GM21737 (cell line): ENCODE data around the gene C3orf49.

Experiments used
- ATAC-seq: cut with Tn5 transposase; IDR thresholded peaks from one replicate; pipeline ENCODE4 v1.9.1; 2021; ENCODE audit warnings: mild to moderate bottlenecking, moderate library complexity; ENCODE audit not compliant: unreplicated experiment

The C3orf49 gene

DNA sequence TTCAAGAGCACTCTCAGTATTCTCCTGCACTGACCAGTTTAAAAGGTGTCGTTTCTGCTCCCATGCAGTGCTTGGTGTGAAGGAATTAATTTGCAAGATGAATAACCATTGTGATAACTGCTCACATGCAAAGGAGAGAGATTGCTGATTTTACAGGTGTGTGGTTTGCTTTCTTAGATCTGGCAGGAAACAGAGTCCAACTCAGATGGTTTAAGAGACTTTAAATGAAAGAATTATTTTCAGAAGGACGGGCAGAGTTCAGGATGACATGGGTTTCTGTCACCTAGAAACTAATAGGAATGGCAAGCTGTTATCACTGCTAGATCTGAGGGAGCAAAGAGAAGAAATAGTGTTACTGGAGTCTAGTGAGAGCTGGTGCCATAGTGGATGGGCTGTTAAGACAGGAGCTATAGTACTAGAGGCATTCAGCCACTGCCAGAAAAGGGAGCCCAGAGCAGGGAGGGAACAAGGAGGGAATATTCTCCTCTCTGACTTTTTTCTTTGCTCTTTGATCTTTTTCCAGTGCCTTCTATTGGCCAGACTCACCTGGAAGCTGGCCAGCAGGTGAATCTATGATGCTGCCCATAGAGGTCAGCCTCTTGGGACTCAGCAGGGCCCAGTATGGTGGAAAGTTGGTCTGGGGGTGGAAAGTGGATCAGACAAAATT is 59.4 kb downstream of the C3orf49 start:
- no peak for ATAC-seq

DNA sequence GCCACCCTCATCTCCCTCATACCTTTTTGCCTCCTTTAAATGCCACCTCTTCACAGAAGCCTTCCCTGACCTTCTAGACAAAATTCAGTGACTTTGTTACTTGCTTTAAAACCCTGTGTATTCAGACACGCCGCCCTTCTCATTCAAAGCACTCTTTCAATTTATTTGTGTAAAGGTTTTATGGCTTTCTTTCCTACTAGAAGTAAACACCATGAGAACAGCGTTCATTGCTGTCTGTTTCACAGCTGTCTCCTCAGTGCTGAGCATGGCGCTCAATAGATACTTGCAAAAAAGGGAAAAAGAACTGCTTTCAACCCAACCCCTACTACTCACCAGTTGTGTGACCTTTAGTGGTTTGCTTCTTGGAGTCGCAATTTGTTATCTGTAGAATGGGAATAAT is 61.6 kb downstream of the C3orf49 start:
- no peak for ATAC-seq

DNA sequence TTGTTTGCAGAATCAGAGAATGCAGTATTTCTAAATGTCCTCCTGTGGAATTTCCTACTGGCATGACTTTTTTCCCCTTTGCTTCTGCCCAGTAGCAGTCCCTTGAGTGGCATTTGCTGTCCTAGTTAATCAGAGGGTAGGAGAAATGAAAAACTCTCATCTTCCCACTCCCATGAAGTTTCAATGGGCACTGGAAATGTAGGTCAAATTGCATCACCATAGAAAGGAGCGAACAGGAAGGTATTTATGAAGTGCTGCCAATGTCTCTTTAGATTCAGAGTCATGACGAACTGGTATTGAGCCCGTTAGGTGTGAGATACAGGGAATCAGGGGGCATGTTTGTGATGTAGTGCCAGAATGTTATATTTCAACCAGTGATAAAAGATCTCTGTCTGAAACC is 67.8 kb downstream of the C3orf49 start:
- no peak for ATAC-seq

DNA sequence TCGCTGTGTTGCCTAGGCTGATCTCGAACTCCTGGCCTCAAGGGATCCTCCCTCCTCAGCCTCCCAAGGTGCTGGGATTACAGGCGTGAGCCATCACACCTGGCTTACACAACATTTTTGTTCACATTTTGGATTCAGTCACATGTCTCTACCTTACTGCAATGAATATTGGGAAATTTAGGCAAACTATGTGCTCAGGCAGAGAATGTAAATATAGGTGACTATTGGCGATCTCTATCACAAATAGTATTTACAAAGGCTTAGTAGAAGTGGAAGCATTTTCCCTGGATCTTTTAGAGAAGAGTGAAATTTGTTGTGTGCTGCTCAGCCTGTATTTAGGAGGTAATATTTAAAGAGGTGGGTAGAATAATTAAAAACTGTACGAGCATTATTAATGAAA is 72.4 kb downstream of the C3orf49 start:
- no peak for ATAC-seq

DNA sequence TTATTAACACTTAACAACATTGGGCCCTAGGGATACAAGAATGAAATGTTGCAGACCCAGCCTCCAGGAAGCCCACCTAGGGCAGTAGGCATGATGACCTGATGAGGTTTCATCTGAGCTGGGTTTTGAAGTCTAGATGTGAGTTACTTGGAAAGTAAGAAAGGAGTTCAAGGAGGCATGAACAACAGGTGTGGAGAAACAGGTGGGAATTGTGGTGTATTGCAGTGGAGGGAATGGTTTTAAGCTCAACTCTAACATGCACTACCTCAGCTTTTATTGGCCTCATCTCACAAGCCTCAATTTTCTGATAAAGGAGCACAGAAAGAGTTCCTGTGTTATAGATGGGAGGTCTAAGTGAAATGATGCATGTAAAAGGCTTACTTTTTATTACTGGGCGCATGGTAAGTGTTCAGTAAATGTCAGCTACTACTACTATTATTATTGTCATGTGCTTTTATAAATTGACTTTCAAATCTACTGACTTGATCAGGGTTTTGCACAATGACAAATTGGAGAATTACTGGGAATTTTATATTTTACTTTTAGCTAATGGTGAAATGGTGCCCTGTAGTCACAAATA is 73.8 kb downstream of the C3orf49 start:
- ATAC-seq: no peak

DNA sequence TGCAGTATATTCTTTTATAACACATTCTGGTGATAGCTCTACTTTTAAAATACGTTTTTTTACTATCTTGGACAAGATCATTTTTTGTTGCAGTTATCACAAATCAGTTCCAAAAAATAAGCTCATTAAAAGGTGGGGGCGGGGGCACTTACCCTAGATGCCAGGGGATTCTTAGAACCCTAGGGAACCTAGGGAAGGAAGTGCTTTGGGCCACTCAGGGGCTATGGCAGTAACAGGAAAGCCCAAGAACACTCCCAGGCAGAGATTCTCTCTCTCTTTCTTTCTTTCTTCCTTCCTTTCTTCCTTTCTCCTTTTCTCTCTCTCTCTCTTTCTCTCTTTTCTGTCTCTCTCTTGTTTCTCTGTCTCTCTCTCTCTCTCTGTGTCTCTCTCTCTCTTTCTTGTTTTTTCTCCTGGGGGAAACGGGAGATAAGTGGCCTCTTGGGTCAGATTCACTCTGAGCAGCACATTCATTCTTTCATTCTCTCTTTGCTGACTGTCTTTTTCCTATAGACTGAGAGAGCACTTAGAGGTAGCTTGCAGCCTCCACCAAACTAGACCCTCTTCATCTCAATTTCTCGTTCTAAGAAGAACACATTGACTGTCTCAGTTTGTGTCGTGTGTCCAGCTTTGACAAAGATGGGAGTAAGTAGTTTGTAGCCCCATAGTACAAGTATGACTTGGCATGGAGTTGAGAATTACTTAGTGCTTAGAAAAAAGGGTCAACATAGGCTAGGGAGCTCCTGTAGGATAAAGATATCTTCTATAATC is 76.5 kb downstream of the C3orf49 start:
- no peak for ATAC-seq

DNA sequence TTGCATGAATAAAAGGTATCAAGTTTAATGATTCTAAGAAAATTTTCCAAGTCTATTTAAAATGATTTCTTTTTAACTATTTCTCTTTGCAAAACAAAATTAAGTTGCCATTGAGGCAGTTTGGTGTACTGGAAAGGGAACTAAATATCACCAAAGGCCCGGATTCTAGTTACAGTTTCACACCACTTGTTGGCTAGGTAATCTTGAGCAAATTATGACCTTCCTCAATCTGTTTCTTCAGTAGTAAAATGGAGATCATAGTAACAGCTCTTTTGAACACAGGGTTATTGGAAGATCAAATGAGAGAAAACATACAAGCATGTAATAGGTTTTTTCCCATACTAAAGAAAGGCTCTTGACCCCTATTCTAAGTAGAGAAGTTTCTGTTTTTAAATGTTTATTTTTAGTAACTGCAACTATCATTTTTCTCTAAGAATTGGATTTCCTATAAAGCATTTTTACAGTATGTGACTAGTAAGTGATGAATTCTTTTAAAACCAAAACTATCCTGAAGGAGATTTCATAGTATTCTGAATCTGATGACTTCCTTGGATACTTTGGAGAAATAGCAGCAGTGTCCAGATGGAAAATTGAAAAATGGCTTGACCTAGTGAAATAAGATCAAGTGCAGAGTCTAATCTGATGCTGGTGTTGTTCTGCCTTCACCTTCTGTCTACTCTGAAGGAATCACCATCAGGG is 77.4 kb downstream of the C3orf49 start:
- ATAC-seq: peak; percentile 51
